Transverse colon (tissue), 4 donors: ENCODE data around the gene IQCK. TPM values are rescaled to one million over a fixed set of nuclear protein-coding genes. Genes with fewer than 3 reads are reported as not detected.
"Not testable (repeated sequence)": the region's sequence is repeated elsewhere in the genome, so short reads cannot be mapped to it uniquely, and the experiment has no call there.

Source experiments
- DNase-seq: peaks from one replicate; pipeline ENCODE4 v3.0.0-alpha.2; 2019
- H3K27ac ChIP-seq, 4 donors: fragments of 200-600 bp; sonication (generic); 2 replicates each; pipeline ENCODE4 v1.5.1; 2016 to 2018; ENCODE audit warnings: inconsistent platforms in 4 of 4
- H3K27me3 ChIP-seq: fragments of 200-600 bp; sonication (generic); 2 replicates; pipeline ENCODE4 v1.5.1; 2017; ENCODE audit warnings: inconsistent platforms
- H3K36me3 ChIP-seq, 4 donors: fragments of 200-600 bp; sonication (generic); 2 replicates each; pipeline ENCODE4 v1.5.1; 2017 to 2019; ENCODE audit warnings: inconsistent platforms in 4 of 4
- H3K4me1 ChIP-seq, 4 donors: fragments of 200-600 bp; sonication (generic); 2 replicates each; pipeline ENCODE4 v1.5.1; 2017 to 2020; ENCODE audit warnings: inconsistent platforms in 4 of 4
- H3K4me3 ChIP-seq, 4 donors: fragments of 200-600 bp; sonication (generic); 1 replicate in 1 of 4; 2 replicates in 3 of 4; pipeline versions ENCODE4 v1.5.1 to v1.6.1; 2017 to 2019; ENCODE audit warnings: inconsistent platforms in 4 of 4
- H3K9me3 ChIP-seq, 2 donors: fragments of 200-600 bp; sonication (generic); 2 replicates each; pipeline ENCODE4 v1.5.1; 2017 to 2019; ENCODE audit warnings: inconsistent platforms in 2 of 2
- EP300 ChIP-seq: sonication (generic); formaldehyde crosslinking; IDR thresholded peaks from one replicate; pipeline ENCODE4 v1.6.1; 2017; ENCODE audit warnings: antibody characterized with exemption, low read depth
- POLR2A ChIP-seq: fragments of 450-650 bp; IDR thresholded peaks from one replicate; pipeline ENCODE4 v1.6.1; 2016; ENCODE audit warnings: antibody characterized with exemption, mild to moderate bottlenecking, moderate library complexity
- POLR2AphosphoS5 ChIP-seq, 3 donors: sonication (generic); formaldehyde crosslinking; IDR thresholded peaks; one replicate each; pipeline ENCODE4 v1.6.1; 2016; ENCODE audit warnings: antibody characterized with exemption in 3 of 3
- WGBS, 2 donors: methylation state at CpG; one replicate each; pipeline ENCODE4 v1.1.5; 2018; ENCODE audit warnings: low coverage in 1 of 2; 5-methylcytosine and 5-hydroxymethylcytosine counted together
- in situ Hi-C, 4 donors: fragments of 200-750 bp; cut with MboI; loops; one replicate each; pipeline versions ENCODE4 v1.15.0 to v1.15.1; 2017; ENCODE audit warnings: low sequenced_read_pairs in 3 of 4, low pct_ligation_motif_present in 1 of 4, low pct_unique_long_range_greater_than_20kb in 1 of 4
- intact Hi-C: fragments of 100-400 bp; cut with DNase I; formaldehyde crosslinking; loops from one replicate; pipeline ENCODE4 v1.15.1; 2023; ENCODE audit warnings: low total_unique reads
- total RNA-seq, 4 donors: library from RNA; depleted of rRNA; stranded (reverse); fragments of >200 nt; gene quantifications; one replicate each; pipeline ENCODE4 v1.1.0, GENCODE V29; 2016

The IQCK gene
- total RNA-seq, 4 donors from 2014 or later, result 8.3 to 18.2 (median 12.7) TPM

DNA sequence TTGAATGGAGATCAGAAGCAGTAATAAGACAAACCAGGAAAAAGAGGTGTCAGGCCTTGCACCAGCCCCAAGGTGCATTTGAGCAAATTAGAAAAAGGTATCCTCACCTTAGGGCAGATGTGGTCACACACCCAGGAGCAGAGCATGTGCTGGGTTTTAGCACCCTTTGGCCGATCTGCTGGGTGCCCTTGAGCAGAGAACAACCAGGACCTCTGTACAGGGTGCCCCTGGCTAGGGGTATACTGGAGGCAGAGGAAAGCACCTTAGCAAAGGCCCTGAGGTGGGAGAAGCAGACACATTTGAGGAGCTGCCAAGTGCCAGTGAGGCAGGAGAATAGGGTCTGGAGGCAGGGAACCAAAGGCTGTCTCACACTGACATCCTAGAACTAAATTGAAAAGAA, 67.0 kb downstream of the IQCK start:
- Histone ChIP-seq H3K4me1 (peaks cover 0 to 6% (median 3%) of the 10 kb centered on the region in 4 donors), H3K27me3 (no peaks in the 10 kb centered on the region), H3K27ac (no peak overlapping the region), H3K4me3 (no peak overlapping the region), H3K9me3 (no peaks in the 10 kb centered on the region), H3K36me3 (no peaks in the 10 kb centered on the region)
- 100% methylated on average over 1 of the region's 1 CpG; no CpG with 5 or more reads in 1 of the 2 donors for WGBS, 2 donors
- intact Hi-C loops (no loop called here), in situ Hi-C loops (no loop called here)
- TF ChIP-seq EP300 (no peak), POLR2AphosphoS5 (IDR thresholded peaks at IDR 0.05) (no peak), POLR2A (no peak)
- no peak for DNase-seq

GRCh38 chr16:19785512-19786130, 67.5 kb downstream of the IQCK start:
- in situ Hi-C loops, result no loop called here
- no peaks in the 10 kb centered on the region for H3K9me3 ChIP-seq
- intact Hi-C loops, result no loop called here
- TF ChIP-seq POLR2A (no peak), POLR2AphosphoS5 (IDR thresholded peaks at IDR 0.05) (no peak)
- H3K27ac ChIP-seq, result no peak overlapping the region
- H3K4me1 ChIP-seq, result peaks cover 0 to 6% (median 3%) of the 10 kb centered on the region in 4 donors
- 0 to 44% methylated on average over 2 to 10 of the region's 10 CpGs for WGBS, 2 donors
- H3K4me3 ChIP-seq, result no peak overlapping the region
- H3K36me3 ChIP-seq, result no peaks in the 10 kb centered on the region
- H3K27me3 ChIP-seq, result no peaks in the 10 kb centered on the region
- DNase-seq, result no peak

- H3K27me3 ChIP-seq, DNase-seq, in situ Hi-C loops, H3K4me1 ChIP-seq, H3K4me3 ChIP-seq, H3K9me3 ChIP-seq, H3K36me3 ChIP-seq, intact Hi-C loops, H3K27ac ChIP-seq: not testable (repeated sequence)
- no CpG with 5 or more reads among the region's 5 CpGs for WGBS, 2 donors
Measured at GRCh38 chr16:19801369-19801768, 83.3 kb downstream of the IQCK start.

- H3K4me1 ChIP-seq, intact Hi-C loops, H3K4me3 ChIP-seq, H3K27ac ChIP-seq, H3K27me3 ChIP-seq, H3K36me3 ChIP-seq, in situ Hi-C loops, DNase-seq, H3K9me3 ChIP-seq: not testable (repeated sequence)
- WGBS, 2 donors, result 94% methylated on average over 2 of the region's 4 CpGs; no CpG with 5 or more reads in 1 of the 2 donors
Measured at GRCh38 chr16:19801824-19802223, 83.8 kb downstream of the IQCK start.

DNA sequence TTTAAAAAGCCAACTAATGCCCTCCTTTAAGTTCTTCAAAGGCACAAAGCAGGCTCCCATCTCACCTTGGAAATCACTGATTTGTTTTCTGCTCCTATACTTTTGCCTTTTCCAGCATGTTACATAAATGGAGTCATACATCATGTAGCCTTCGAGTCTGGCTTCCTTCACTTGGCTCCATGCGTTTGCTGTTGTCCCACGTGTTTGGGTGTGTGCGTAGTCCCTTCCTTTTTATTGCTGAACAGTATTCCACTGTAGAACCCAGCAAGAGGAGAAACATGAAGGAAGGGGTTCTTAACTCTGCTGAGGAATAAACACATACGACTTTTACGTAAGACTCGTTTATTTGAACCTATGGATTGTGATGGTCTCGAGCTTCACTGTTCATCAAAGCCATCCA, 84.5 kb downstream of the IQCK start:
- in situ Hi-C loops (no loop called here), intact Hi-C loops (no loop called here)
- TF ChIP-seq EP300 (no peak), POLR2A (no peak)
- peaks cover 0 to 5% (median 0%) of the 10 kb centered on the region in 4 donors for H3K4me1 ChIP-seq
- H3K27ac ChIP-seq, result no peak overlapping the region
- no peak for DNase-seq
- H3K36me3 ChIP-seq, result no peaks in the 10 kb centered on the region
- no peaks in the 10 kb centered on the region for H3K27me3 ChIP-seq
- no peak overlapping the region for H3K4me3 ChIP-seq
- no peaks in the 10 kb centered on the region for H3K9me3 ChIP-seq
- 56 to 72% methylated on average over 5 to 8 of the region's 8 CpGs for WGBS, 2 donors

DNA sequence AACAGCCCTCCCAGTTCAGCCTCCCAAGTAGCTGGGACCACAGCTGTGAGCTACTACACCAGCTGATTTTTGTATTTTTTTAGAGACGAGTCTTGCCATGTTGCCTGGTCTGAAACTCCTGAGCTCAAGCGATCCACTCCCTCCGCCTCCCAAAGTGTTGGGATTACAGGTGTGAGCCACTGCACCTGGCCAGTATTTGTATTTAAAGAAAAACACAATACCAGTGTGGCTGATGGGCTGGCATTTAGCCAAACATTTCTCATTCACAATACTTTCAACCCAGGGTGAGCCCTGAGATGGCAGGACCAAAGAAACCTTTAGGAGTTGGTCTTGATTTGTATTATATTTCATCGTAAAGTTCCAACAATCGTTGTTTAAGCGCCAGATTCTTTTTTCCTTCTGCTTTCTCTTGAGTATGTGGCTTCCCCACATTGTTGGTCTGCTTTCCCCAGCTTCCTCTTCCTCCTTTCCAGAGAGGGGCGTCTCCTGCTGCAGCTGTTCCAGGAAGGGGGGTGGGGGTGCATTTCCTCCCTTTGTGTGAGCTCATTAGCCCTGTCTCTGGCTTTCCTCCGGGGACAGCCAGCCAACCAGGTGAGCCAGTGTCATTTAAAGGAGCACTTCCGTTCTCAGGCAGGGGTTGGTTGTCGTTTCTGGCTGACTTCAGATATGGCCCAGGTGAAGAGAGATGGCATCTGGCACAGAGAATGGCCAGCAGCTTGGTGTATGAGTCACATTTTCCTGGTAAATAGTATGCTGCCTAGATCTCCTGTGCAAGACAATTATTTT, 86.7 kb downstream of the IQCK start:
- TF ChIP-seq POLR2A (no peak), POLR2AphosphoS5 (IDR thresholded peaks at IDR 0.05) (peak in 1 of 3 donors; percentile 26), EP300 (no peak)
- in situ Hi-C loops (no loop called here), intact Hi-C loops (no loop called here)
- Histone ChIP-seq H3K4me3 (no peak overlapping the region), H3K4me1 (peaks cover 0 to 5% (median 0%) of the 10 kb centered on the region in 4 donors), H3K36me3 (no peaks in the 10 kb centered on the region), H3K9me3 (no peaks in the 10 kb centered on the region), H3K27me3 (no peaks in the 10 kb centered on the region), H3K27ac (peak overlapping the region in 3 of 4 donors; percentile 12 to 47 (median 30))
- peak; percentile 41 for DNase-seq
- WGBS, 2 donors, result 32 to 37% methylated on average over 4 to 10 of the region's 10 CpGs
